ENCODE results near the gene SORL1.
"Not testable (repeated sequence)": the region's sequence is repeated elsewhere in the genome, so short reads cannot be mapped to it uniquely, and the experiment has no call there.

The SORL1 gene

GRCh38 chr11:121564948-121565684, 113.0 kb downstream of the SORL1 start:
- DNase-seq (ENCODE audit: low read depth) = no peak

GRCh38 chr11:121566279-121567168, 114.4 kb downstream of the SORL1 start:
- no peak for DNase-seq (ENCODE audit: low read depth)

GRCh38 chr11:121567995-121568394, 115.9 kb downstream of the SORL1 start:
- DNase-seq (ENCODE audit: low read depth) = no peak

GRCh38 chr11:121569332-121570299, 117.5 kb downstream of the SORL1 start:
- not testable (repeated sequence) for DNase-seq (ENCODE audit: low read depth)

GRCh38 chr11:121570453-121570852, 118.3 kb downstream of the SORL1 start:
- DNase-seq (ENCODE audit: low read depth) = no peak

- no peak for DNase-seq (ENCODE audit: low read depth)
Observed at GRCh38 chr11:121571506-121571905, 119.4 kb downstream of the SORL1 start.

- DNase-seq (ENCODE audit: low read depth) = no peak
Observed at GRCh38 chr11:121572571-121573059, 120.5 kb downstream of the SORL1 start.

- no peak for DNase-seq (ENCODE audit: low read depth)
Observed at GRCh38 chr11:121574801-121575200, 122.7 kb downstream of the SORL1 start.

GRCh38 chr11:121575250-121575962, 123.3 kb downstream of the SORL1 start:
- DNase-seq (ENCODE audit: low read depth) = peak; percentile 41

GRCh38 chr11:121575963-121576290, 123.8 kb downstream of the SORL1 start:
- DNase-seq (ENCODE audit: low read depth) = no peak

- DNase-seq (ENCODE audit: low read depth) = no peak
Observed at GRCh38 chr11:121576531-121576930, 124.4 kb downstream of the SORL1 start.

GRCh38 chr11:121577106-121577848, 125.2 kb downstream of the SORL1 start:
- no peak for DNase-seq (ENCODE audit: low read depth)

GRCh38 chr11:121578251-121578976, 126.3 kb downstream of the SORL1 start:
- no peak for DNase-seq (ENCODE audit: low read depth)

GRCh38 chr11:121580154-121580553, 128.0 kb downstream of the SORL1 start:
- DNase-seq (ENCODE audit: low read depth) = no peak

- no peak for DNase-seq (ENCODE audit: low read depth)
Observed at GRCh38 chr11:121581607-121582006, 129.5 kb downstream of the SORL1 start.

- no peak for DNase-seq (ENCODE audit: low read depth)
Observed at GRCh38 chr11:121582296-121582695, 130.2 kb downstream of the SORL1 start.

GRCh38 chr11:121583825-121584224, 131.7 kb downstream of the SORL1 start:
- no peak for DNase-seq (ENCODE audit: low read depth)

GRCh38 chr11:121586750-121587149, 134.6 kb downstream of the SORL1 start:
- no peak for DNase-seq (ENCODE audit: low read depth)

GRCh38 chr11:121587182-121587581, 135.1 kb downstream of the SORL1 start:
- no peak for DNase-seq (ENCODE audit: low read depth)

GRCh38 chr11:121588747-121589146, 136.6 kb downstream of the SORL1 start:
- no peak for DNase-seq (ENCODE audit: low read depth)
